Measurements from ENCODE around the gene TESK2. TPM values are rescaled to one million over a fixed set of nuclear protein-coding genes. Genes with fewer than 3 reads are reported as not detected.

Gene TESK2
- polyA plus RNA-seq, 1 donor (not counting 4 experiments of a cell fraction or from before 2014, with no cell fraction given) = 2.0 TPM

DNA sequence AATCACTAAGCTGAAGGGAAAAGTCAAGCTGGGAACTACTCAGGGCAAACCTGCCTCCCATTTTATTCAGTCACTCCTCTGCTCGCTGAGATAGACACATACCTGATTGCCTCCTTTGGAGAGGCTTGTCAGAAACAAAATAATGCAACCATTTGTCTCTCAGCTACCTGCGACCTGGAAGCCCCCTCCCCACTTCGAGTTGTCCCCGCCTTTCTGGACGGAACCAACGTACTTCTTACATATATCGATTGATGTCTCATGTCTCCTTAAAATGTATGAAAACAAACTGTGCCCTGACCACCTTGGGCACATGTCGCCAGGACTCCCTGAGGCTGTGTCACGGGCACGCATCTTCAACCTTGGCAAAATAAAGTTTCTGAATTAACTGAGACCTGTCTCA, 185.7 kb downstream of the TESK2 start:
- DNase-seq (ENCODE audit: low read depth, low spot score) (no peak), FAIRE-seq (no peak)
- Histone ChIP-seq H3K4me2 (ENCODE audit: control insufficient read depth, extremely low read depth, insufficient read depth, low read depth, low read length) (no peak overlapping the region), H3K9me3 (ENCODE audit: control insufficient read depth, low read depth, low read length) (no peaks in the 10 kb centered on the region), H3K4me3 (ENCODE audit: control insufficient read depth in 2 of 3, extremely low read depth in 1 of 3, insufficient read depth in 2 of 3, low read depth in 1 of 3, low read length in 3 of 3) (no peak overlapping the region), H3K27ac (ENCODE audit: control insufficient read depth, insufficient read depth, low read length) (no peak overlapping the region), H4K20me1 (ENCODE audit: control insufficient read depth, extremely low read depth, insufficient read depth, low read length) (no peaks in the 10 kb centered on the region), H3K9ac (ENCODE audit: control insufficient read depth, extremely low read depth, insufficient read depth, low read length) (no peak overlapping the region), H3K9me1 (ENCODE audit: control insufficient read depth, extremely low read depth, insufficient read depth, low read length) (no peaks in the 10 kb centered on the region), H3K36me3 (ENCODE audit: control insufficient read depth in 2 of 2, extremely low read depth in 1 of 2, insufficient read depth in 2 of 2, low read length in 2 of 2) (no peaks in the 10 kb centered on the region), H2AFZ (ENCODE audit: control insufficient read depth, low read length) (no peak overlapping the region), H3K27me3 (ENCODE audit: control insufficient read depth, extremely low read depth, insufficient read depth, low read length) (no peaks in the 10 kb centered on the region), H3K79me2 (ENCODE audit: control insufficient read depth, insufficient read depth, low read length) (no peaks in the 10 kb centered on the region), H3K4me1 (ENCODE audit: control insufficient read depth, extremely low read depth, insufficient read depth, low read length) (peaks cover 13% of the 10 kb centered on the region)
- dilution Hi-C loops (cut with MboI; ENCODE audit: extremely low pct_ligation_motif_present, low sequenced_read_pairs) = no loop called here
- TF ChIP-seq, protein P1, sequence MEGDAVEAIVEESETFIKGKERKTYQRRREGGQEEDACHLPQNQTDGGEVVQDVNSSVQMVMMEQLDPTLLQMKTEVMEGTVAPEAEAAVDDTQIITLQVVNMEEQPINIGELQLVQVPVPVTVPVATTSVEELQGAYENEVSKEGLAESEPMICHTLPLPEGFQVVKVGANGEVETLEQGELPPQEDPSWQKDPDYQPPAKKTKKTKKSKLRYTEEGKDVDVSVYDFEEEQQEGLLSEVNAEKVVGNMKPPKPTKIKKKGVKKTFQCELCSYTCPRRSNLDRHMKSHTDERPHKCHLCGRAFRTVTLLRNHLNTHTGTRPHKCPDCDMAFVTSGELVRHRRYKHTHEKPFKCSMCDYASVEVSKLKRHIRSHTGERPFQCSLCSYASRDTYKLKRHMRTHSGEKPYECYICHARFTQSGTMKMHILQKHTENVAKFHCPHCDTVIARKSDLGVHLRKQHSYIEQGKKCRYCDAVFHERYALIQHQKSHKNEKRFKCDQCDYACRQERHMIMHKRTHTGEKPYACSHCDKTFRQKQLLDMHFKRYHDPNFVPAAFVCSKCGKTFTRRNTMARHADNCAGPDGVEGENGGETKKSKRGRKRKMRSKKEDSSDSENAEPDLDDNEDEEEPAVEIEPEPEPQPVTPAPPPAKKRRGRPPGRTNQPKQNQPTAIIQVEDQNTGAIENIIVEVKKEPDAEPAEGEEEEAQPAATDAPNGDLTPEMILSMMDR (optimal IDR thresholded peaks at IDR 0.05 in 1 of 3, IDR thresholded peaks at IDR 0.05 in 1 of 3, conservative IDR thresholded peaks at IDR 0.05 in 1 of 3; ENCODE audit: extremely low read depth in 1 of 3, insufficient read depth in 2 of 3, low read length in 3 of 3) = no peak
- TF ChIP-seq EZH2 (IDR thresholded peaks at IDR 0.05; ENCODE audit: low read length) = no peak

DNA sequence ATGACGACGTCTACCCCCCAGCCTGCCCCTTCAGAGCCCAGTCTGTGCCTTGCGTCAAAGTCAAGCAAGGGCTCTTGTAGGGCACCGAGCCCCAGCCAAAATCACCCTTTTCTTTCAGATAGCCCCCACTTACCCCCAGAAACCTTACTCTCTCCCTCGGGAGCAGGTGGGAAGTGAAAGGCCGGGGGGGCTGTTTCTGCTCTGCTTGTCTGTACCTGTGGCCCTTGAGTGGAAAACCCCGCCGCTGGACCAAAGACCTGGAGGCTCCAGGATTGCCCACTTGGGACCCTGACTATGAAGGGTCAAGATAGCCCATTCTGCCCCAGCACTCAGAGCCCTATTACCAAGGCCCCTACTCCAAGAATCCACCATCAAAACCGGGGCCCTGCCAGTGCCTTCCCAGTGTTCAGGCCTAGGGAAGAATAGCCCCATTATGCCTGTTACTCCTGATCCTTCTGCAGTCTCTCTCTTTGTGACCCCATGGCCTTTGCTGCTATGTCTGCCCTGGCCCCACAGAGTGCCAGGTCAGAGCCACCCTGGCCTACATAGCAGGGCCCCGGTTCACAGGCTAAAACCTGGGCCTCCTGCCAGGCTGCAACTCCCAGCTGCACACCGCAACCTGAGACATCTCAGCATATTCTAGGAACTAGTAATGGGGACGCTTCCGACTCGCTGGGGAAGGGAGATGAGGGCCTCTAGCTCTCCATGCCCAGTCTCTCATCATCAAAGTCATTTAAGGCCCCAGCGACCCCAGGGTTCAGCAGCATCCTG, 186.5 kb downstream of the TESK2 start:
- peaks cover 13% of the 10 kb centered on the region for H3K4me1 ChIP-seq (ENCODE audit: control insufficient read depth, extremely low read depth, insufficient read depth, low read length)
- TF ChIP-seq EZH2 (IDR thresholded peaks at IDR 0.05; ENCODE audit: low read length) = no peak
- TF ChIP-seq, protein P1 (optimal IDR thresholded peaks at IDR 0.05 in 1 of 3, IDR thresholded peaks at IDR 0.05 in 1 of 3, conservative IDR thresholded peaks at IDR 0.05 in 1 of 3; ENCODE audit: extremely low read depth in 1 of 3, insufficient read depth in 2 of 3, low read length in 3 of 3) = peak in 1 of 3 experiments; percentile 3
- no peaks in the 10 kb centered on the region for H3K9me3 ChIP-seq (ENCODE audit: control insufficient read depth, low read depth, low read length)
- H3K4me2 ChIP-seq (ENCODE audit: control insufficient read depth, extremely low read depth, insufficient read depth, low read depth, low read length) = peak overlapping the region; percentile 91
- FAIRE-seq (no peak), DNase-seq (ENCODE audit: low read depth, low spot score) (no peak)
- H3K9ac ChIP-seq (ENCODE audit: control insufficient read depth, extremely low read depth, insufficient read depth, low read length) = peak overlapping the region; percentile 85
- peak overlapping the region; percentile 76 for H2AFZ ChIP-seq (ENCODE audit: control insufficient read depth, low read length)
- no peaks in the 10 kb centered on the region for H3K9me1 ChIP-seq (ENCODE audit: control insufficient read depth, extremely low read depth, insufficient read depth, low read length)
- H3K79me2 ChIP-seq (ENCODE audit: control insufficient read depth, insufficient read depth, low read length) = no peaks in the 10 kb centered on the region
- H3K27me3 ChIP-seq (ENCODE audit: control insufficient read depth, extremely low read depth, insufficient read depth, low read length) = no peaks in the 10 kb centered on the region
- H3K36me3 ChIP-seq (ENCODE audit: control insufficient read depth in 2 of 2, extremely low read depth in 1 of 2, insufficient read depth in 2 of 2, low read length in 2 of 2) = no peaks in the 10 kb centered on the region
- peak overlapping the region; percentile 66 to 75 (median 75) for H3K4me3 ChIP-seq (ENCODE audit: control insufficient read depth in 2 of 3, extremely low read depth in 1 of 3, insufficient read depth in 2 of 3, low read depth in 1 of 3, low read length in 3 of 3)
- dilution Hi-C loops (cut with MboI; ENCODE audit: extremely low pct_ligation_motif_present, low sequenced_read_pairs) = no loop called here
- H3K27ac ChIP-seq (ENCODE audit: control insufficient read depth, insufficient read depth, low read length) = peak overlapping the region; percentile 89
- no peaks in the 10 kb centered on the region for H4K20me1 ChIP-seq (ENCODE audit: control insufficient read depth, extremely low read depth, insufficient read depth, low read length)

Measured in keratinocyte (primary cell).